DOHH2 (cell line): ENCODE measurements around the gene LRP2BP.

Experiments used
- EZH2phosphoT487 ChIP-seq: fragments of 200-600 bp; sonication (generic); IDR thresholded peaks from 2 replicates; pipeline ENCODE4 v1.6.1; 2017; ENCODE audit warnings: borderline replicate concordance, mild to moderate bottlenecking, antibody characterized with exemption, low read length, moderate library complexity, mixed read lengths
- TF ChIP-seq, protein P1 (sequence below): fragments of 200-600 bp; sonication (generic); IDR thresholded peaks from one replicate; pipeline ENCODE4 v1.5.1; 2014; ENCODE audit warnings: antibody characterized with exemption, mild to moderate bottlenecking, low read depth, low read length; ENCODE audit not compliant: poor library complexity, severe bottlenecking

DNA sequence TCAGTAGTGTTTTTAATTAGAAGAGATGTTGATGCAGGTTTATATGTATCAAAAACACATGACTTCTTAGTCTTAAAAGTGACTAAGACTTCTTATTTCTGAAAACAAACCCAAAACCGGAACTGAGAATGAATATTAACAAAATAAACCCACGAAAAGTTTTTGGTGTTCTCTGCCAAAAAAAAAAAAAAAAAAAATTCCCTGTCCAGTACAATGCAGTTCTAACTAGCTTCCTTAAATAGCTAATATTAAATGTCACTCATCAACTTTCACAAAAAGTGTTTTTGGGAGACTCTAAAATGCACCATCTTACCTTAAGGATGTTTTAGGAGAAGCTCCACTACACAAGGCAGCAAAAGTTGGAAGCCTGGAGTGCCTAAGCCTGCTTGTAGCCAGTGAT lies 2.9 kb upstream of the LRP2BP start:
- TF ChIP-seq, protein P1, sequence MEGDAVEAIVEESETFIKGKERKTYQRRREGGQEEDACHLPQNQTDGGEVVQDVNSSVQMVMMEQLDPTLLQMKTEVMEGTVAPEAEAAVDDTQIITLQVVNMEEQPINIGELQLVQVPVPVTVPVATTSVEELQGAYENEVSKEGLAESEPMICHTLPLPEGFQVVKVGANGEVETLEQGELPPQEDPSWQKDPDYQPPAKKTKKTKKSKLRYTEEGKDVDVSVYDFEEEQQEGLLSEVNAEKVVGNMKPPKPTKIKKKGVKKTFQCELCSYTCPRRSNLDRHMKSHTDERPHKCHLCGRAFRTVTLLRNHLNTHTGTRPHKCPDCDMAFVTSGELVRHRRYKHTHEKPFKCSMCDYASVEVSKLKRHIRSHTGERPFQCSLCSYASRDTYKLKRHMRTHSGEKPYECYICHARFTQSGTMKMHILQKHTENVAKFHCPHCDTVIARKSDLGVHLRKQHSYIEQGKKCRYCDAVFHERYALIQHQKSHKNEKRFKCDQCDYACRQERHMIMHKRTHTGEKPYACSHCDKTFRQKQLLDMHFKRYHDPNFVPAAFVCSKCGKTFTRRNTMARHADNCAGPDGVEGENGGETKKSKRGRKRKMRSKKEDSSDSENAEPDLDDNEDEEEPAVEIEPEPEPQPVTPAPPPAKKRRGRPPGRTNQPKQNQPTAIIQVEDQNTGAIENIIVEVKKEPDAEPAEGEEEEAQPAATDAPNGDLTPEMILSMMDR = no peak
- no peak for TF ChIP-seq EZH2phosphoT487
